SHP77 (cell line): Measurements from ENCODE around the gene CELF2.
"Not testable (repeated sequence)": the region's sequence is repeated elsewhere in the genome, so short reads cannot be mapped to it uniquely, and the experiment has no call there.

ENCODE experiments used
- DNase-seq, 2 experiments: peaks; one replicate each; lab custom pipeline; 2025; lab: John Stamatoyannopoulos, UW

The CELF2 gene

DNA sequence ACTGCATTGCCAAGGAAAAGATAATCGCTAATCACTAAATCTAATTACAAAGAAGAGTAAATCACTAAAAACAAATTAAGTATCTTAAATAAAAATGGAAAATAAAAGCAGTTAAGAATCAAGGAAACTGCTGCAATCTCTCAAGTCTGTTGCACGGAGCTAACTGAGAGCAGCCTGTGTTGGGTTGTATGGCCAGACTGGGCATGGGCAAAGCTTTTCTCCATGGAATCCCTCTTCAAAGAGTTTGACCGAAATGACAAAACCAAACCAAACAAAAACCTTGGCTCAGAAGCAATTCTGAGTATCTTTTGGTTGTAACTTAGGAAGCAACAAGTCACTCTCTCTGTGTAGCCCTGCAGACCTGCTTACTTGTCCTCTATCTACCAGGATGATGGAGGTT lies 78.8 kb downstream of the CELF2 start:
- no peak for DNase-seq

DNA sequence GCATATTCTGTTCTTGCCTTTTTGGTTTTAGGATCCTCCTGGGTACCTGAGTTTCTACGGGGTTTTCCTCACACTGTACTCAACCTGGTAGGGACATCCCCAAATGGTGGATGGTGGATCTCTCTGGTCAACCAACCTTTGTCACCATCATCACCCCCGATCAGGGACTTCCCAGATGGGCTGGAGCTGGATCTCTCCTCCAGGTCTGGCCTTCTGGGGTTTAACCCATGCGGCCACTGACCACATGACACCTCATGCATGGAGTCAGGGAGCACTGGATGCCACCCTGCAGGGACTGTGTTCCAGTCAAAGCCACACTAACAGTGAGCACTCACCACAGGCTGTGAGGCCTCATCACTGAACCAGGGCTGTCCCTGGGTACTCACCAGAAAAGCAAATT lies 80.0 kb downstream of the CELF2 start:
- DNase-seq: no peak

DNA sequence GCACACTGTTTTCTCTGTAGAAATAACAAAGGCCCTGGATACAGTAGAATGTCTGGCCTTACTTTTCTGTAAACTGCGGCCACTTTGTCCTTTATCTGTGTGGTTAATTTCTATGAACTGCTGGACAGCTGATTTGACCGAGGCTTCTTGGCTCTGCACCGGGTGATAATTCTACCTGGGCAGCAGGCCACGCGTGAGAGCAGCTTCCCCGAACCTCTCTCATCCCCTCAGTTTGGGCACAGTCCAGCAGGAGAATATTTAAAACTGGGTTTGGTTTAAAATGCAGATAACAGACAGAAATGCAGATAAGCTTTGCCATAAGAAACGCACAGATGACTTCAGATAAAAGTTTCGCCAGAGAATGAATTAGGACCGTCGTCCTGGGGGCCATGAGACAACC lies 81.0 kb downstream of the CELF2 start:
- DNase-seq: no peak

DNA sequence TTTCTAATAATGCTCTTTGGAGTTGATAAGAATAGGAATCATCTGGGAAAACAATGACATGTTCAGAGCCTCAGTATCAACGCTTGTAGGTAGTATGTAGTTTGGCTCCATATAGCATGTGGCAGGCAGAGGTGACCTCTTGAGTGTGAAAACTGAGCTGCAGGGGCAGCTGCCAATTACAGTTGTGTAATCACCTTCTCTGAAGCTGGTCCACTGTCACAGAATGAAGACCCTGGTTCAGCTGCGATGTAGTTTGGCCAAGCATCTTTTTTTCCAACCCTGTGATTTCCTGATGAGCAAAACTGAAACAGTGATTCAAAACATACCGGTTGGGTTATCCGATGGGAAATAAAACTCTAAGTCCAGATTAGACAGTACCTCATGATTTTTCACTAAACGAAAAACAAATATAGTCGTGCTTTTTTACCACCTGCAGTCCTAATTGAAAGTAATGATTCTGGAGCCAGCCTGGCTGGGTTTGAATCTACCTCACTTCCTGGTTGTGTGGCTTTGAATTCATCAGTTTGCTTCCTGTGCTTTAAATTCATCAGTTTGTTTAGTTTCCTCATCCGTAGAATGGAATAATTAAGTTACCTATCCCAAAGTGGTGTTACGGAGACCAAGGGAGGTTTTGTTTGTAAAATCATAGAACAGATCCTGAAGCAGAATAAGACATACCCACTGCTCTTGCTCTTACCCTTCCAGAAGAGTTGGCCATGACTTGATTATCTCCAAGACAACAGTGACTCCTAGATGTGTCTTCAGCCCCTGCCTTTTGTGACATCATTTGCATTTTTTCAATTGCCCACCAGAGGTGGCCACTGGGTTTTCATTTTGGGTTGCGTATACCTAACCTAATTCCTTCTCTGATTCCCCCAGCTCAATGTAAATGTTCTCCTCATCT lies 87.4 kb downstream of the CELF2 start:
- no peak for DNase-seq

DNA sequence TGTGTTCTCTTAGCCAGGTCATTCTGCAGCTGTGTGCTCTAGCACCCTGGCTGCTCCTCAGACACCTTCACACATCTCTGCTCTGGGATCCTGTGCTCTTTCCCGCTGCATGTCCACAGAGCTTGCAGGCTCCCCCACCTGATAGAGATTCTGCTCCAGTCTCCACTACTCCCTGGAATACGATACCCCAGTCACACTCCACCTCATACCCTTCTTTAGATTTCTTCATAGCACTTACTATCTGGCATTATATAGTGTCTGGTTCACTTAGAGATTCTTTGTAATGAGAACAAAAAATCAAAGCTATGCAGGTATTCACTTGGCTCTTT lies 88.0 kb downstream of the CELF2 start:
- DNase-seq: no peak

DNA sequence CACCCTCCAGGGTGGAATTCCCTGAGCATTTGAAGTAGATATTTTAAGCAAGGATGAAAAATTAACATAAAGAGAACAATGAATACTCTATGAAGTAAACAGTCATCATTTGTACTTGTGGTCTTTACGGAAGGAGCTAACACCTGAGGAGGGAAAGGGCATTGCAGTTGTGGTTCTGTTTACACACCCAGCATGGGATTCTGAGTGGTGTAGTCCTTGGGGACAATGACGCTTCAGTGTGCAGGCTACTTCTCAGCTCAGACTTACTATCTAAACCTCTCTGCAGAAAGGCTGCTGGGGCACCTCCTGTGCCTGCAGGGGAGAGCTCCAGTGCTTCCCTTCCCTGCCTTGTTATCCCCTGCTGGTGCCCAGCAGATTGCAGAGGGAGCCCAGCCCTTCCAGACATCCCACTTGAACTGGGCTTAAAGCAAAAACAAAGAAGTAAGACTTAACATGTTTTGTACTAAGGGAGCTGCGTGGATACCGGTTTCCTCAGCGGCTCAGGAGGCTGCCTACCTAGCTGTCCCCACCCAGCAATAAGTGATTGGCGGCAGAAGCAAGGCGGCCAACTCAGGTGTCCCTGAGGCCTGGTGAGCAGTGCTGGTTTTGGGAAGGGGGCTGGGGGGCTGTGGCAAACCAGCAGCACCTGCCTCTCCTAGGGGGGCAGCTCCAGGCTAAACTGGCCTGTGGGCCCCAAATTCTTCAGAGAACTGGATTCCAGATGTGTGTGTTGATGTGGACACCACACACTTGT lies 89.1 kb downstream of the CELF2 start:
- no peak for DNase-seq

DNA sequence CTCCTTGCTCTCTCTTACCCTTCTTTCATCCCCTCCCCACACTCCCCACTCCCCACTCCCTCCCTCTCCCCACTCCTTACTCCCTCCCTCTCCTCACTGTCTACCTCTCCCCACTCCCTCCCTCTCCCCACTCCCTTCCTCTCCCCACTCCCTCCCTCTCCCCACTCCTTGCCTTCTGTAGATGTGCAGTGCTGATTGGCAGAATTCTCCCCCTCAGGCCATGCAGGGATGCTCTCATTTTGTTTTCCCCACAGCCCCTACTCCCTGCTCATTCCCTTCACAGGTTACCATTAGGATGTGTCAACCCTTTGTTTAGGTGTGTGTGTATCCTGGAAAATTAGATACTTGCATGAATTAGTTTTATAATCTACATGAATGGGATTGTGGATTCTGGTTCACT lies 90.3 kb downstream of the CELF2 start:
- DNase-seq: no peak

DNA sequence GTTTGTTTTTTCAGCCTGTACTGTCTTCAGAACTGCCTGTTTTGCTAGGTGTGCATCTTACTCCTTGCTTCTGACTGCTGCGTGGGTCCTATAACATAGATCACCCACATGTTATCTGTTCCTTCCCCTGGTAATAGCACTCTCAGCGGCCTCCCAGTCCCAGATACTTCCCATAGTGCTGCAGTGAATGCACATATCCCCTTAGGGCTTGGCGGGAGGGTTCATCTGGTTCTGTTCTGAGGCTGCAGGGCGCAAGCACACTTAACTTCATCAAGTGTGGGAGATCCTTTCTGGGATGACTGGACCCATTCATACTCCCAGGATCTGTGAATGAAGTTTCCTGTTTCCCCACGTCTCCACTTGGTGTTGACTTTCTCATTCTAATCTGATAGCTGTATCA lies 90.7 kb downstream of the CELF2 start:
- no peak for DNase-seq

DNA sequence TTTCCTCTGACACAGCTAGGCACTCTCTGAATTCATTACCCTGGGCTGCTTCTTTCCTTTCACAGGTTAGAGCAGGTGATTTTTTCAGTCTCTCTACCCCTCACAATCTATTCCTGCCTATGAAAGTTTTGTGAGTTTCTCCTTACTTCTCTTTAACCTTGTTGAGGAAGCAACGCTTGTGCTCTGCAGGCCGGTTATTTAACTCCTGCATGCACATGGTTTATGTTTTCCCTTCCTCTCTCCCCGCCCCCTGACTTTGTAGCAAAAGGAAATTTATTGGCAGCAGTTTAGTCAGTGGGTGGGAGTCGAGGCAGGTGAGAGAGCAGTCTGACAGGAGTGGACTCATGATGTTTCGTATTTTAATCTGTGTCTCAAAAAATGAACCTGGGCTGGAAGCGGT lies 91.9 kb downstream of the CELF2 start:
- no peak for DNase-seq

DNA sequence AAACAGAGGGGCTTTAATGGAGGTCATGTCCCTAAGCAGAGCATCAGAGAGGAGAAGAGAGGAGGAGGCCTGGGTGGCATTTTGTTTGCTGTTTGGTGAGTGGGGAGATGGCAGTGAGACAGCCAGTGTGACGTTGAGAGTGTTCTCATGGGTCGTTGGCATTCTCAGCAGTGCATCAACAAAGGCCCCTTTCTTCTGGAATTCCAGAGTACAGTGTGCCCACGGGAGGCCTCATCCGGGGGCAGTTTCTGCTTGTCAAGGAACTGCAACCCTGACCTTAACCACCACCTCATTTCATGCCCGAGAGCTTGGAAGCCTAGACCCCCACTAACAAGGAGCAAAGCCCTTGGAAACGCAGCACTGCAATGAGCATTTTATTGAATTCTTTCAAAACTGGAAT lies 92.9 kb downstream of the CELF2 start:
- no peak for DNase-seq

DNA sequence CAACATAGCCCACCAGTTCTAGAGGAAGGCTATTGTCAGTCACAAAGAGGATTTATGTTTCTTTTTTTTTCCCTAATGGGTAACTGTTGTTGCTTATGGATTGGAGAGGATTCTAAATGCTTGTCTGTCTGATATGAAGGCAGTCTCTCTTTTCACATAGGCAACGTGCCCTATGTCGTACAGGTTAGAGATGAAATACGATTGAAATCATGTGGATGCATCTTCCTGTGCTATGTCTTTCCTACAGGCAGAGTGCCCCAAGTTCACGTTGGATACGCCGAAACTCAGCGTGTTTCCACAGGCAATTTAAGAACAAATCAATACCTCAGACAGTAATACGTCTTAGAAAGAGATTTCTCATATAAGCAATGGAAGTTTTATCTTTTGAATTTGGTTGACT lies 93.8 kb downstream of the CELF2 start:
- no peak for DNase-seq

DNA sequence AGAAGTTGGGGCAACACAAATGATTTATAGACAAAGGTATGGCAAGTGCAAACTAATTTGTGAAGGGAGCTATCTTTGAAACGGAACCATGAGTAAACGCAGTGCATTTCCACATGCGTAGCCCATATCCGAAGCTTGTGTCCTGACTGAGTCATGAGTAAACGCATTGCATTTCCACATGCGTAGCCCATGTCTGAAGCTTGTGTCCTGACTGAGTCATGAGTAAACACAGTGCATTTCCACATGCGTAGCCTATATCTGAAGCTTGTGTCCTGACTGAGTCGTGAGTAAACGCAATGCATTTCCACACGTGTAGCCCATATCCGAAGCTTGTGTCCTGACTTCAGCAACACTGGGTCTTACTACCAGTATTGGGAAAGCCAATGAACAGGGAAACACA lies 95.0 kb downstream of the CELF2 start:
- DNase-seq: no peak

DNA sequence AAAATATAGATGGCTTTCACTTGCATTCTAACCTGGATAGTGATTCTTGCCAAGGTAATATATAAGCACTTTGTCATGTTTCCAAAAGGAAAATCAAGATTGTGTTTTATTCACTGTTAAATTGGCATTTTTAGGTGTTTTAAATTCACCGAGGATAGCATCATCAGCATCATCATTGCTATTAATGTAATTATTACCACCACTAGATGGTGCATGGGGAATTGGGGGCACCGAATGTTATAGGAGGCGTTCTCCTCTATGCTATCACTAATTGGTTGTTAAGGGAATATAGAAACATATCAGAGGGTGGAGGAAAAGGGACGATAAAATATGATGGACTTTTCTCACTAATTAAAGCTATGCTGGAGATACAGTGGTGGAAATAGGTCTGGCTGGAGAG lies 95.5 kb downstream of the CELF2 start:
- no peak for DNase-seq

DNA sequence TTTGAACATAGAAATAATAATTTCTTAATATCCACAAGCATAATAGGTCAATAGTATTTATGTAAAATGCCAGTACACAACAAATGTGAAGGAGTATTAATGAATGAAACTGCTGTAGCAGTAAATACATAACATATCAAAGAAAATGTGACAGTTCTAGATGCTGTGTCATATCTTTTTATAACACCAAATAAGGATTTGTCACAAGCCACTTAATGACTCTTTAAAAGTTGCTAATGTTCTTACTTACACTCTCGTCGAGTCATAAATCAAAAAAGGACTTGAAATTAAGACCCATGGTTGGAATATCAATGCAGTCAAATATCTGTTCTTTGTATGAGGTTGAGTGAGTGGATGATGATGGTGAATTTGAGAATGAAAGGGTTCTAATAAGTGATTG lies 96.6 kb downstream of the CELF2 start:
- DNase-seq: no peak

DNA sequence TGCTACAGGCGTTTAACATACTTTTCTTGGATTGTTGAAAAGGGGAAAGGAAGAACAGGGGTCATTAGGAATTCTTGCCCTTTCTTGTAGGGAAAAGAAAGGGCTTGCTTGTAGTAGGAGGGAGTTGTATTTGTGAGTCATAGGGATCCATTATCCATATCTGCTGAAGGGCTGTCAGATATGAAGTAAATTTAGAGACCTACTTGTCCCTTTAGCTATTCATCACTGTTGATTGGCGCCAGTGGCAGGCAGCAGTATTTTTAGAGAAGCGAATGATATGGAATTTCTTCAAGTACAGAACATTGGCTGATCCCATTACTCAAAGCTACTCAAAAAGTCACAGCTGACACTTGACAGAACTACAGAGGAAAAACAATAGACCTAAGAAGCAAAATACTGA lies 97.7 kb downstream of the CELF2 start:
- no peak for DNase-seq

DNA sequence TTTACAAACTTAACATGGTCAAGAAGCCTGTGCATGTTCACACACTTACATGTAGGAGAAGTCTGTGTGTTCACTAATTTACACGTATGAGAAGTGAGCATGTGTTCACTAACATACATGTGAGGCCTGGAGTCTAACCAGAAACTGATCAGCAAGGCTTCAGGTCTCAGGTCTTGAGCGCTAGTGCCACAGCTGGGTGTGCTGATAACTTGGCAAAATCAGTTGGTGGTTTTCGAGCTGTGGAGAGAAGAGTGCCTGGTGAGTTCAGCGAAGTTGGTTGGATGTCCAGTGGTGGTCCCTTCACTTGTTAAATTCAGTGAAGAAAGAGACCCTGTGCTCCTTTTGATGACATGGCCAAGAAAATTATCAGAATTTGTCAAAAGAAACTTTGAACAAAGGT lies 98.7 kb downstream of the CELF2 start:
- no peak for DNase-seq

DNA sequence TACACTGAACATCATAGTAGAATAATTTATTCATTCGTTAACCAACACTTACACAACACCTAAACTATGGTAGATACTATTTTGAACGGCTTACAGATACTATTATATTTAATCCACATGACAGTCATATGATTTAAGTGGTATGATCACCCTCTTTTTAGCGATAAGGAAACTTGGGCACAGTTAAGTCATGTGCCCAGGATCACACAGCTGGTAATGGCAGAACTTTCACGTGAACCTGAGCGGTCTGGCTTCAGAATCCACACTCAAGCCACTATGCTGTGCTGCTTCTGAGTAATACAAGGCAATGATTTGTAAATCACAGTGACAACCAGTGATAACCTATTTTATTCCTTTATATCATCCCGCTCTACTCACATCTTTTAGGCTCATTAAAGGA lies 99.1 kb downstream of the CELF2 start:
- DNase-seq: no peak

DNA sequence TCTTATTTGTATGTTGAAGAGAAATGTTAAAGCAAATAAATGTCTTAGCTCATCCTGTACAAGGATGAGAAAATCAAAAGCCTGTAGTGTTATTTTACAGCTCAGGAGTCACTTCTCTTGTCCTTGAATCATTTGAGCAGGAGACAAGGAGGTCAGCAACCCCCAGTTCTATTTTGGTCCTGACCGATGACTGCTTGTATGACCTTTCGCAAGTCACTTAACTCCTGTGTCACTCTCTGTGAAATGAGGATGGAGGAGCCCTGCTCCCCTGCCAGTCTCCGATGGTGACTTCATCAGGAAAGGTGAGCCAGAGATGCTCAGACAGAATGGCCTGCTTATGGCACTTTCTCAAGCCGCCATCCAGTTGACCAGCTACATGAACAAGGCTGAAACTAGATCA lies 101.0 kb downstream of the CELF2 start:
- DNase-seq: no peak

DNA sequence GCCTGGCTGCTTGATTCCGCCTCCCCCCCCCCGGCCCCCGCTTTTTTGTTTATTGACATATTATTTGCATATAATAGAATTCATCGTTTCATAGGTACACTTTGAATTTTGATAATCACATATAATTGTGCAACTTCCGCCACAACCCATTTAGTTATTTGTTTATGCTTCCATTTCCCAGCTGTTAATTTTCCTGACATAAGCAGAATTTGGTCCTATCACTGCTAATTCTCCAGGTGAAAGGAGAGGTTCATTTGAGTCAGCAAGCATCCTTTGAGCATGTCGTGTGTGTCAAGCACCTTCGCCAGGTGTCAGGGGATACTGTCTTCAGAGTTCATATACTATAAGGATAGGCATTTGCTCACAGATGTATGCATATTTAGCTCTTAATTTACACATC lies 102.2 kb downstream of the CELF2 start:
- no peak for DNase-seq

DNA sequence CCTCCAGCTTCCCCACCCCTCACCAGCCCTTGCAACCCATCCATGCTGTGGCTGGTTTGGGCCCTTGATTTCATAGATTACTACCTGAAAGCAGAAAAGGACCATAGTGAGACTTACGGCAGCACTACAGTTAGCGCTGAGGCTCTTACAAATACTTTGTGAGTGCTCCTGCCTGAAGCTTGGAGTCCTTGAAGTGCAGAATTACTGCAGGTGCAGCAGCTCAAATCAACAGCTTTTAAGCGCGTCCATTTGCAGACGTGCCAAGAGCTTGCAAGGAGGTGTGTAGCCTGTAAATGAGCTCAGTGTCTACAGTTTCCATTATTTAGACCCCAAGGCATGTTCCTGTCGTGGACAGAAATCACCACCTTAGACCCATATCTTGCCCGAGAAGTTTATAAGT lies 103.0 kb downstream of the CELF2 start:
- DNase-seq: no peak

DNA sequence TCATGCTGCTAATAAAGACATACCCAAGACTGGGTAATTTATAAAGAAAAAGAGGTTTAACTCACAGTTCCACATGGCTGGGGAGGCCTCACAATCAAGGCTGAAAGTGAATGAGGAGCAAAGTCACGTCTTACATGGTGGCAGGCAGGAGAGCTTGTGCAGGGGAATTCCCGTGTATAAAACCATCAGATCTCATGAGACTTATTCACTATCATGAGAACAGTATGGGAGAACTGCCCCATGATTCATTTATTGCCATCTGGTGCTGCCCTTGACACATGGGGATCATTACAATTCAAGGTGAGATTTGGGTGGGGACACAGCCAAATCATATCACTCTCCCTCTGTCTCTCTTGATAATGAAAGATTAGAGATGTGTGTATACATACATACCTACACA lies 106.2 kb downstream of the CELF2 start:
- not testable (repeated sequence) for DNase-seq

DNA sequence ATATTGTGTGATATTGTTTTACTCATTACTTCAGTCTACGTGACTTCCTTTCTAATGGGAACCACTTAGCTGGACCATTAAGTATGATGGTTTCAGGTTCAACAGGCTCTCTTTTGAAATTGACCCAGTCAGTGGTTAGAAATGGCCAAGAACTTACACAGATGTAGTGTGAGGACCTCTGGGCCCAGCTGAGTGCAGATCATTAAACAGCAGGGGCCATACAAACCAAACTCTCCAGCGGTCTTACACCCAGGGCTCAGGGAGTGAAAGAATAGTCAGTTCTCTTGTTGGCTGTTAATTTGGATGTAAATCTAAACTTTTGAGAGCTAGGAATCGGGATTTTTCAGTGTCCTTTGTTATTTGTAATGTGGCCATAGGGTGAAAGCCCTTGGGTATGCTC lies 107.3 kb downstream of the CELF2 start:
- no peak for DNase-seq

DNA sequence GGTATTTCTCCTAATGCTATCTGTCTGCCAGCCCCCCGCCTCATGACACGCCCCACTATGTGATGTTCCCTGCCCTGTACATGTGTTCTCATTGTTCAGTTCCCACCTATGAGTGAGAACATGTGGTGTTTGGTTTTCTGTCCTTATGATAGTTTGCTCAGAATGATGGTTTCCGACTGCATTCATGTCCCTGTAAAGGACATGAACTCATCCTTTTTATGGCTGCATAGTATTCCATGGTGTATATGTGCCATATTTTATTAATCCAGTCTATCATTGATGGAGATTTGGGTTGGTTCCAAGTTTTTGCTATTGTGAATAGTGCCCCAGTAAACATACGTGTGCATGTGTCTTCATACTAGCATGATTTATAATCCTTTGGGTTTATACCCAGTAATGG lies 109.3 kb downstream of the CELF2 start:
- DNase-seq: not testable (repeated sequence)
